NCI-H1436 (cell line): ENCODE measurements around the gene TARS3.

Experiments
- DNase-seq: peaks from one replicate; lab custom pipeline; 2025; lab: John Stamatoyannopoulos, UW

Gene TARS3

GRCh38 chr15:101623367-101624304 lies 100.6 kb downstream of the TARS3 start:
- no peak for DNase-seq

- DNase-seq = no peak
Observed at GRCh38 chr15:101621961-101622360, 102.3 kb downstream of the TARS3 start.

- DNase-seq = no peak
Observed at GRCh38 chr15:101620671-101621070, 103.6 kb downstream of the TARS3 start.

- no peak for DNase-seq
Observed at GRCh38 chr15:101619615-101619865, 104.7 kb downstream of the TARS3 start.

GRCh38 chr15:101618851-101619614 lies 105.2 kb downstream of the TARS3 start:
- no peak for DNase-seq

GRCh38 chr15:101618076-101618475 lies 106.2 kb downstream of the TARS3 start:
- no peak for DNase-seq

GRCh38 chr15:101617390-101617965 lies 106.8 kb downstream of the TARS3 start:
- no peak for DNase-seq

- DNase-seq = no peak
Observed at GRCh38 chr15:101615986-101616848, 108.1 kb downstream of the TARS3 start.

- no peak for DNase-seq
Observed at GRCh38 chr15:101615414-101615985, 108.8 kb downstream of the TARS3 start.

- no peak for DNase-seq
Observed at GRCh38 chr15:101614761-101615160, 109.5 kb downstream of the TARS3 start.

- DNase-seq = no peak
Observed at GRCh38 chr15:101614001-101614585, 110.2 kb downstream of the TARS3 start.

GRCh38 chr15:101613130-101614000 lies 110.9 kb downstream of the TARS3 start:
- DNase-seq = peak; percentile 70

GRCh38 chr15:101612676-101613075 lies 111.6 kb downstream of the TARS3 start:
- no peak for DNase-seq

GRCh38 chr15:101611580-101612299 lies 112.5 kb downstream of the TARS3 start:
- no peak for DNase-seq

GRCh38 chr15:101611007-101611406 lies 113.3 kb downstream of the TARS3 start:
- no peak for DNase-seq

GRCh38 chr15:101610611-101611000 lies 113.7 kb downstream of the TARS3 start:
- DNase-seq = no peak

- no peak for DNase-seq
Observed at GRCh38 chr15:101609742-101610610, 114.3 kb downstream of the TARS3 start.

GRCh38 chr15:101608201-101608600 lies 116.1 kb downstream of the TARS3 start:
- DNase-seq = no peak

- DNase-seq = no peak
Observed at GRCh38 chr15:101607108-101607507, 117.2 kb downstream of the TARS3 start.
